GM12872 (cell line): ENCODE data around the gene AMBP.

Experiments used
- TF ChIP-seq, protein P1 (sequence below): IDR thresholded peaks from 3 replicates; pipeline ENCODE4 v1.5.1; 2011; ENCODE audit warnings: low read depth, mild to moderate bottlenecking, low read length, moderate library complexity; ENCODE audit not compliant: insufficient read depth

AMBP gene

GRCh38 chr9:114031948-114032840 lies 45.9 kb downstream of the AMBP start:
- TF ChIP-seq, protein P1, sequence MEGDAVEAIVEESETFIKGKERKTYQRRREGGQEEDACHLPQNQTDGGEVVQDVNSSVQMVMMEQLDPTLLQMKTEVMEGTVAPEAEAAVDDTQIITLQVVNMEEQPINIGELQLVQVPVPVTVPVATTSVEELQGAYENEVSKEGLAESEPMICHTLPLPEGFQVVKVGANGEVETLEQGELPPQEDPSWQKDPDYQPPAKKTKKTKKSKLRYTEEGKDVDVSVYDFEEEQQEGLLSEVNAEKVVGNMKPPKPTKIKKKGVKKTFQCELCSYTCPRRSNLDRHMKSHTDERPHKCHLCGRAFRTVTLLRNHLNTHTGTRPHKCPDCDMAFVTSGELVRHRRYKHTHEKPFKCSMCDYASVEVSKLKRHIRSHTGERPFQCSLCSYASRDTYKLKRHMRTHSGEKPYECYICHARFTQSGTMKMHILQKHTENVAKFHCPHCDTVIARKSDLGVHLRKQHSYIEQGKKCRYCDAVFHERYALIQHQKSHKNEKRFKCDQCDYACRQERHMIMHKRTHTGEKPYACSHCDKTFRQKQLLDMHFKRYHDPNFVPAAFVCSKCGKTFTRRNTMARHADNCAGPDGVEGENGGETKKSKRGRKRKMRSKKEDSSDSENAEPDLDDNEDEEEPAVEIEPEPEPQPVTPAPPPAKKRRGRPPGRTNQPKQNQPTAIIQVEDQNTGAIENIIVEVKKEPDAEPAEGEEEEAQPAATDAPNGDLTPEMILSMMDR = no peak

- TF ChIP-seq, protein P1 = no peak
Observed at GRCh38 chr9:114031037-114031630, 47.0 kb downstream of the AMBP start.

DNA sequence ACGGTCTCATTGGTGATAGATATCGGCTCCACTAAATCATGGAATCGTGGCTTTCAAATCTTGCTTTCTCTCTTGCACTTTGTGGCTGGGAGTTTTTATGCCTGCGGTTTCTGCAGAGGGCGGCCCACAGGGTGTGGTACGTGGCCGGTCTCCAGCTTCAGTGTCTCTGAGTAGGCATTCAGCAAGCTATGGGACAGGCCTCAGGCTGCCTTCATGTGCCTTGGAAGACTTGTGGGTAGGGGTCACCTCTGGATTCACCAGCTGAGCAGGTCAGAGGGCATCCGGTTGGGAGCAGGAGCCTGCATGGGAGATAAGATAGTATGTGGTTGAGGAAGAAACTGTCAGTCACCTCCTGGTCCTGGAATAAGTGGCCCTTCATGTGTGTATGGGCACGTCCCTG lies 47.7 kb downstream of the AMBP start:
- TF ChIP-seq, protein P1 = no peak

GRCh38 chr9:114029311-114030170 lies 48.6 kb downstream of the AMBP start:
- TF ChIP-seq, protein P1 = no peak

GRCh38 chr9:114028646-114029045 lies 49.5 kb downstream of the AMBP start:
- TF ChIP-seq, protein P1 = no peak

DNA sequence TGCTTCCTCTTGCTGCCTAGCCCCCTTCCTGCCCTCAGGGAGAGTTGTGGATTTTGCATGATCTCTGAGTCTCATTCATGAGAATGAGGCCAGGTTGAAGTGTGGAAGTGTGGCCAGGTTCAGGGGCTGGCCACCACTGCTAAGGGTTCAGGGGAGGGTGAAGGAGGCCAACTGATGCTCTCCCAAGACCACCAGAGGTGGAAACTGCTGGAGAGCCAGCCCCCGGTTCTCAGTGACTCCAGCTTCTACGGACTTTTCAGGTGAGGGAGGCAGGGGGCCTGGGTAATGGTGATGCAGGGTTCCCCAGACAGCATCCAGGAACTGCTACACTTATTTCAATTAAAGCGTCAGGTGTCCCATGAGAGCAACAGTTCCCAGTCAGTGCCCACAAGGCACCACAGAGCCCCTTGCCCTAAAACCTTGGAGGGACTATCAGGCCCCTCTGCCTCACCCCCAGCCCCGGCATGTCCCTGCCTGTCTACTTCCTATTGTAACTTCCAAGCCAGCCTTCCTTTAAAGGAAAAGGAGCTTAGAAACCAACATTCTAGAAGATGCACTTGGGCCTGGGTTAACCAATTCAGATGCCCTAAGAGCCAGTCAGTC lies 50.1 kb downstream of the AMBP start:
- TF ChIP-seq, protein P1 = no peak
